Brain microvascular endothelial cell (primary cell): Measurements from ENCODE around the gene NUCB1.
A peak's percentile ranks its signal among the peaks of the same experiment; 100 is the strongest.
"Not testable (repeated sequence)": the region's sequence is repeated elsewhere in the genome, so short reads cannot be mapped to it uniquely, and the experiment has no call there.

Experiments
- DNase-seq: peaks from one replicate; pipeline ENCODE4 v3.0.0-alpha.2; 2020
- H3K27ac ChIP-seq: fragments of 250-450 bp; sonication (Bioruptor Pico); 2 replicates; pipeline ENCODE4 v1.5.1; 2020; ENCODE audit warnings: mild to moderate bottlenecking, moderate library complexity
- H3K27me3 ChIP-seq: fragments of 250-450 bp; sonication (Bioruptor Pico); replicated peaks from 2 replicates; pipeline ENCODE4 v1.5.1; 2020; ENCODE audit warnings: mild to moderate bottlenecking
- H3K36me3 ChIP-seq: fragments of 250-450 bp; sonication (Bioruptor Pico); replicated peaks from 2 replicates; pipeline ENCODE4 v1.5.1; 2020; ENCODE audit warnings: mild to moderate bottlenecking
- H3K4me3 ChIP-seq: 2 replicates; pipeline ENCODE4 v1.5.1; 2011; ENCODE audit warnings: low read depth, mild to moderate bottlenecking, control low read depth, low read length, moderate library complexity
- CTCF ChIP-seq: IDR thresholded peaks from 2 replicates; pipeline ENCODE4 v1.5.1; 2011; ENCODE audit warnings: low read depth, mild to moderate bottlenecking, moderate library complexity, low read length, control low read depth, inconsistent platforms; ENCODE audit errors: missing control alignments
- in situ Hi-C: cut with HindIII; loops from 2 replicates; pipeline ENCODE4 v1.10.0; 2017; ENCODE audit warnings: low sequenced_read_pairs, low pct_ligation_motif_present

Gene NUCB1

GRCh38 chr19:48877855-48878195 lies 22.3 kb upstream of the NUCB1 start:
- TF ChIP-seq CTCF: no peak
- peaks cover 48% of the 10 kb centered on the region for H3K36me3 ChIP-seq
- H3K4me3 ChIP-seq: no peak overlapping the region
- no peak overlapping the region for H3K27ac ChIP-seq
- H3K27me3 ChIP-seq: no peaks in the 10 kb centered on the region
- DNase-seq: no peak
- in situ Hi-C loops: no loop called here

- H3K27ac ChIP-seq: no peak overlapping the region
- peak; percentile 54 for DNase-seq
- peaks cover 44% of the 10 kb centered on the region for H3K36me3 ChIP-seq
- in situ Hi-C loops: no loop called here
- H3K27me3 ChIP-seq: no peaks in the 10 kb centered on the region
- TF ChIP-seq CTCF: no peak
- H3K4me3 ChIP-seq: no peak overlapping the region
Observed at GRCh38 chr19:48878196-48879024, 21.7 kb upstream of the NUCB1 start.

GRCh38 chr19:48879025-48879637 lies 21.0 kb upstream of the NUCB1 start:
- in situ Hi-C loops: no loop called here
- Histone ChIP-seq H3K27me3 (no peaks in the 10 kb centered on the region), H3K36me3 (peaks cover 37% of the 10 kb centered on the region), H3K4me3 (no peak overlapping the region), H3K27ac (no peak overlapping the region)
- DNase-seq: no peak
- no peak for TF ChIP-seq CTCF

- H3K27ac ChIP-seq, H3K4me3 ChIP-seq, DNase-seq, in situ Hi-C loops, H3K27me3 ChIP-seq: not testable (repeated sequence)
- H3K36me3 ChIP-seq: peaks cover 31% of the 10 kb centered on the region
Observed at GRCh38 chr19:48879696-48880095, 20.4 kb upstream of the NUCB1 start.

GRCh38 chr19:48881741-48882657 lies 18.1 kb upstream of the NUCB1 start:
- no peak for DNase-seq
- in situ Hi-C loops: no loop called here

More at GRCh38 chr19:48881741-48882657, 18.1 kb upstream of the NUCB1 start:
- TF ChIP-seq CTCF: no peak
- Histone ChIP-seq H3K36me3 (peaks cover 12% of the 10 kb centered on the region), H3K27me3 (no peaks in the 10 kb centered on the region), H3K4me3 (no peak overlapping the region), H3K27ac (no peak overlapping the region)
